WI38 (cell line): ENCODE data around the gene HTR3E.
"Not testable (repeated sequence)": the region's sequence is repeated elsewhere in the genome, so short reads cannot be mapped to it uniquely, and the experiment has no call there.

Experiments used
- H3K4me3 ChIP-seq: 2 replicates; pipeline ENCODE4 v1.5.1; 2011; ENCODE audit warnings: low read depth, mild to moderate bottlenecking, control low read depth, low read length
- TF ChIP-seq, protein P1 (sequence below): IDR thresholded peaks from 2 replicates; pipeline ENCODE4 v1.5.1; 2012; ENCODE audit warnings: low read depth, mild to moderate bottlenecking, control low read depth, low read length

The HTR3E gene

DNA sequence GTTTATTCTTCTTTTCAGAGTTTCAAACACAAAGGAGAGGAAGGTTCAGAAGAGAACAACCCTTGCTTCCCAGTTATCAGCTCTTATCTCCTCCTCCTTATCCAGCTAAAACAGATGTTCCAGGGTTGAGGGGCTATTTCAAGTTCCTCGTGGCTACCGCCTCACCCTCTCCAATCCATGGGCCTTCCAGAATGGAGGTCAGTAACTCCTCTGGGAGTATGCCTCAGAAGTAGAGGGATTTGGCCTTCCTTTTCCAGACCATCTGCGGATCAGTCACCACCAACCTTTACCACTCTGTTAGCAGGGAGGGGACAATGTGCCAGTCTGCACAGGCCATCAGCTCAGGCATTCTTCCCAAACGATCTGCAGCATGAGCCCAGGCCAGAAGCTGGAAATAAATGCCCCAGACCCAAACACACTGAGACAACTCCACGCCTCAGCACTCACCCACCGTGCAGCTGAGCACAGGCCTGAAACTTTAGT, 29.2 kb upstream of the HTR3E start:
- no peak overlapping the region for H3K4me3 ChIP-seq
- TF ChIP-seq, protein P1, sequence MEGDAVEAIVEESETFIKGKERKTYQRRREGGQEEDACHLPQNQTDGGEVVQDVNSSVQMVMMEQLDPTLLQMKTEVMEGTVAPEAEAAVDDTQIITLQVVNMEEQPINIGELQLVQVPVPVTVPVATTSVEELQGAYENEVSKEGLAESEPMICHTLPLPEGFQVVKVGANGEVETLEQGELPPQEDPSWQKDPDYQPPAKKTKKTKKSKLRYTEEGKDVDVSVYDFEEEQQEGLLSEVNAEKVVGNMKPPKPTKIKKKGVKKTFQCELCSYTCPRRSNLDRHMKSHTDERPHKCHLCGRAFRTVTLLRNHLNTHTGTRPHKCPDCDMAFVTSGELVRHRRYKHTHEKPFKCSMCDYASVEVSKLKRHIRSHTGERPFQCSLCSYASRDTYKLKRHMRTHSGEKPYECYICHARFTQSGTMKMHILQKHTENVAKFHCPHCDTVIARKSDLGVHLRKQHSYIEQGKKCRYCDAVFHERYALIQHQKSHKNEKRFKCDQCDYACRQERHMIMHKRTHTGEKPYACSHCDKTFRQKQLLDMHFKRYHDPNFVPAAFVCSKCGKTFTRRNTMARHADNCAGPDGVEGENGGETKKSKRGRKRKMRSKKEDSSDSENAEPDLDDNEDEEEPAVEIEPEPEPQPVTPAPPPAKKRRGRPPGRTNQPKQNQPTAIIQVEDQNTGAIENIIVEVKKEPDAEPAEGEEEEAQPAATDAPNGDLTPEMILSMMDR = no peak

DNA sequence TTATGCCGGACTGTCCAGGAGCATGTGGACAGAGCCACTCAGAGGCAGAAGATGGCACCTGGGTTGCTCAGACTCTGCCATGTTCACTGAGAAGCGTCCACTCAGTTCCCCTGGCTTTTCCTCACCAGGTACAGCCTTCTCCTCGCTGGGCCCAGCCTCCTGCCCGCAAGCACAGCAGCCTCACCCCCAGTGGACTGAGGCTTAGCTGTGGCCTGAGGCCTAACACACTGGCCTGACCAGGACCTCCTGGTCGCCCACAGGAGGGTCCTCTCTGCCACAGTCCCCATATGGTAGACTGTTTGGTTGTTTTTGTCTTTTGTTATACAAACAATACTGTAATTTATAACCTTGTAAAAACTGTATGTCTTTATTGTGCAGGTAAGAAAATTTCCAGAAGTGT, 28.5 kb upstream of the HTR3E start:
- TF ChIP-seq, protein P1 = no peak
- no peak overlapping the region for H3K4me3 ChIP-seq

GRCh38 chr3:184071142-184071541, 25.7 kb upstream of the HTR3E start:
- H3K4me3 ChIP-seq = not testable (repeated sequence)

GRCh38 chr3:184073621-184074020, 23.2 kb upstream of the HTR3E start:
- no peak overlapping the region for H3K4me3 ChIP-seq
- TF ChIP-seq, protein P1 = no peak

- TF ChIP-seq, protein P1 = no peak
Measured at GRCh38 chr3:184075901-184076300, 21.0 kb upstream of the HTR3E start.

DNA sequence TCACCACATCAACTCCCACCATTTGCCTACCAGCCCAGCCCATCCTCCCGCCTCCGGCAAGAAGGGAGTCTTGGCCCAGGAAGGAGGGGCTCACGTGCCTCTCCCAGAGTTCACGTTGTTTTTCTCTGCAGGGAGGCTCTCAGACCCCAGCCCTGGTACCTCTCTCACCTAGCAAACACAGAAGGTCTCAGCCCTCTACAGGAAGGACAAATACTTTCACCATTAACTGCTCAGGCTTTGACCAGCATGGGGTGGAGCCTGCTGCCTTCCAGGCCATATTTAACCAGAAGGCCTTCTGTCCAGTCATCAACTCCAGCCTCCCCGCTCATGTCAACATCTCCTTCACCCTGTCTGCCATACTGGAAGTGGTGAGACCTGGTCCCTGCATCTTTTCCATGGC, 19.0 kb upstream of the HTR3E start:
- TF ChIP-seq, protein P1 = no peak
- H3K4me3 ChIP-seq = no peak overlapping the region

More at GRCh38 chr3:184075901-184076300, 21.0 kb upstream of the HTR3E start:
- no peak overlapping the region for H3K4me3 ChIP-seq

- H3K4me3 ChIP-seq = no peak overlapping the region
- TF ChIP-seq, protein P1 = no peak
Measured at GRCh38 chr3:184078851-184079250, 18.0 kb upstream of the HTR3E start.

DNA sequence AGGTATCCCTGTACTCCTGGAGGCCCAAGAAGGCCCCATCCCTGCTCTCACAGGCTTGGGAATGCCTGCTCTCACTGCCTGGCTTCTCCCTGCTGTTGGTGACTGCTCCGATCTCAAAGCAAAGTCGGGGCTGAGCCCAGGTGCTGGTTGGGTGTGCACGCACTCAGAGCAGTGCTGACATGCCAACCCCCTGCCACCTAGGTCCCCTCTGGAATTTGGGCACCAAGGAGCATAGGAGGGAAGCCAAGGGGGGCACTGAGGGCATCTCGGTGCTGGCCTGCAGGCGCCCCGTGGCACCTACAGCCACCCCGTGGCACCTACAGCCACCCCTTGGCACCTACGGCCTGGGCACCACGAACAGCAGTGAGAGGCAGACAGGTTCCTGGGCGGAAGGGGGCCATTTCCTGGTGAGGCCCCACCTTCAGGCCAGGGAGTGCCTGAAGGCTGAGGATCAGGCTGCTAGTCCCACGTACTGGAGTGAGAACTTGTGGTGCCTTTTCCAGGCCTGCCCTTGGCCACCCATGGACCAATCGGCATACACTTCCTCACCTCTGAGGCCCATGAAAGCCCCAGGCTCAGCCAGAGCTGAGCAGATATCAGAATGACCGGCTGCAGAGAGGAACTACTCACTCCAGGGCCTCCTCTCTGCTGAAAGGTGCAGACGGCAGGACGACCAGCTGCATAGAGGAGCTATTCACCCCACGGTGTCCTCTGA, 15.6 kb upstream of the HTR3E start:
- no peak overlapping the region for H3K4me3 ChIP-seq
- TF ChIP-seq, protein P1 = no peak
